HepG2 (cell line): Measurements from ENCODE around the gene STIM1. TPM values are rescaled to one million over a fixed set of nuclear protein-coding genes. Genes with fewer than 3 reads are reported as not detected.

ENCODE experiments used
- ATAC-seq: fragments of 200-7000 bp; cut with Tn5 transposase; 3 replicates; pipeline ENCODE4 v1.9.1; 2020; ENCODE audit warnings: mild to moderate bottlenecking, moderate library complexity
- BruUV-seq: library from RNA; stranded (reverse); fragments of 400-500 nt; replicated peaks from 2 replicates; lab custom pipeline; 2021; lab: Mats Ljungman, UMichigan
- CTCF ChIA-PET: fragments of 300-600 bp; formaldehyde crosslinking; extraction: SDS; loops from one replicate; lab custom pipeline; 2021; ENCODE audit warnings: low total read pairs, inconsistent platforms, low intra/inter-chr PET ratio; lab: Yijun Ruan, JAX
- POLR2A ChIA-PET: fragments of 350-600 bp; sonication (Branson Sonifier 250); formaldehyde crosslinking; loops from one replicate; lab custom pipeline; 2020; ENCODE audit warnings: antibody characterized with exemption, inconsistent platforms; lab: Yijun Ruan, JAX
- DNase-seq: peaks from one replicate; pipeline ENCODE4 v3.0.0-alpha.2; 2015; ENCODE audit warnings: low spot score
- FAIRE-seq: peaks from 3 replicates; lab custom pipeline; 2011; peaks lifted over from hg19 to GRCh38; lab: Jason Lieb, UNC
- H2AFZ ChIP-seq: one replicate; pipeline ENCODE4 v1.6.1; 2011; ENCODE audit warnings: low read length, inconsistent platforms
- H3K27ac ChIP-seq: fragments of 300-600 bp; 3 replicates; pipeline ENCODE4 v1.8.0; 2011; ENCODE audit warnings: mixed run types, mild to moderate bottlenecking, mixed read lengths, low read length, inconsistent platforms; ENCODE audit not compliant: insufficient read depth; ENCODE audit errors: extremely low read length
- H3K27me3 ChIP-seq, 2 experiments: fragments of 200-600 bp in 1 of 2; 2 replicates in 1 of 2; 3 replicates in 1 of 2; pipeline versions ENCODE4 v1.6.0 to v1.8.0; 2011; ENCODE audit warnings: low read length in 2 of 2, mild to moderate bottlenecking in 2 of 2, moderate library complexity in 2 of 2, inconsistent platforms in 1 of 2; ENCODE audit not compliant: insufficient read depth in 2 of 2, control insufficient read depth in 1 of 2
- H3K36me3 ChIP-seq, 2 experiments: fragments of 200-600 bp in 1 of 2; replicated peaks in 1 of 2; 2 replicates in 1 of 2; 3 replicates in 1 of 2; pipeline versions ENCODE4 v1.5.1 to v1.8.0; 2011; ENCODE audit warnings: low read length in 2 of 2, inconsistent platforms in 1 of 2; ENCODE audit not compliant: insufficient read depth in 2 of 2, control insufficient read depth in 1 of 2
- H3K4me1 ChIP-seq: 2 replicates; pipeline ENCODE4 v1.5.1; 2012; ENCODE audit warnings: low read length, inconsistent platforms; ENCODE audit not compliant: insufficient read depth
- H3K4me2 ChIP-seq: 2 replicates; pipeline ENCODE4 v1.6.0; 2011; ENCODE audit warnings: low read depth, low read length, inconsistent platforms
- H3K4me3 ChIP-seq, 3 experiments: fragments of 200-600 bp in 1 of 3; sonication (generic), shearing (Covaris generic) in 1 of 3; replicated peaks in 1 of 3; 2 replicates each; pipeline ENCODE4 v1.5.1; 2011 to 2016; ENCODE audit warnings: low read length in 3 of 3, inconsistent platforms in 2 of 3, low read depth in 2 of 3, mild to moderate bottlenecking in 2 of 3, control low read depth in 1 of 3, mixed read lengths in 1 of 3; ENCODE audit not compliant: insufficient read depth in 1 of 3
- H3K79me2 ChIP-seq: one replicate; pipeline ENCODE4 v1.6.1; 2011; ENCODE audit warnings: low read length, inconsistent platforms; ENCODE audit not compliant: insufficient read depth
- H3K9ac ChIP-seq: 2 replicates; pipeline ENCODE4 v1.6.0; 2011; ENCODE audit warnings: mild to moderate bottlenecking, low read depth, low read length, inconsistent platforms; ENCODE audit not compliant: insufficient read depth
- H3K9me3 ChIP-seq: 2 replicates; pipeline ENCODE4 v1.5.1; 2012; ENCODE audit warnings: mild to moderate bottlenecking, low read length
- H4K20me1 ChIP-seq: 2 replicates; pipeline ENCODE4 v1.6.0; 2011; ENCODE audit warnings: inconsistent platforms, mild to moderate bottlenecking, low read length, moderate library complexity; ENCODE audit not compliant: insufficient read depth
- CC2D1A ChIP-seq: sonication (generic); formaldehyde crosslinking; IDR thresholded peaks from 2 replicates; pipeline ENCODE4 v1.8.1; 2023; ENCODE audit warnings: mild to moderate bottlenecking, missing genetic modification reagents
- RNF2 ChIP-seq: fragments of 450-650 bp; conservative IDR thresholded peaks from 2 replicates; pipeline ENCODE4 v1.6.1; 2016; ENCODE audit warnings: low read depth
- SIN3A ChIP-seq: IDR thresholded peaks from 2 replicates; pipeline ENCODE4 v1.6.1; 2011; ENCODE audit warnings: low read depth, mild to moderate bottlenecking, control low read depth, low read length, borderline replicate concordance
- YEATS2 ChIP-seq: sonication (generic); formaldehyde crosslinking; IDR thresholded peaks from 2 replicates; pipeline ENCODE4 v1.4.0; 2020; ENCODE audit warnings: missing genetic modification reagents, borderline replicate concordance
- ZNF10 ChIP-seq: sonication (generic); formaldehyde crosslinking; IDR thresholded peaks from 2 replicates; pipeline ENCODE4 v1.4.0; 2020; ENCODE audit warnings: mild to moderate bottlenecking, low read depth, missing genetic modification reagents, borderline replicate concordance
- WGBS: methylation state at CpG from one replicate; pipeline ENCODE4 v1.1.6; 2017; ENCODE audit warnings: low lambda C conversion rate; 5-methylcytosine and 5-hydroxymethylcytosine counted together
- in situ Hi-C: cut with HindIII; loops from 2 replicates; pipeline ENCODE4 v1.10.0; 2017; ENCODE audit warnings: low pct_unique_long_range_greater_than_20kb; ENCODE audit not compliant: extremely low pct_ligation_motif_present
- intact Hi-C: fragments of 100-400 bp; cut with micrococcal nuclease; formaldehyde crosslinking; loops from one replicate; pipeline ENCODE4 v1.10.0; 2022; ENCODE audit not compliant: unreplicated experiment
- polyA plus RNA-seq, 8 experiments: library from polyadenylated mRNA; depleted of rRNA in 3 of 8; stranded (reverse) in 7 of 8; unstranded in 1 of 8; fragments of >200 nt; fragmentation: Illumina TruSeq in 4 of 8; extraction: Trizol in 4 of 8; gene quantifications; 2 replicates each; pipeline versions ENCODE4 v1.2.1 to v1.2.3, GENCODE V29; 2011 to 2016; ENCODE audit warnings: low read depth in 4 of 8, missing spikeins in 1 of 8, mixed read lengths in 1 of 8; ENCODE audit not compliant: insufficient read depth in 1 of 8
- total RNA-seq, 5 experiments: library from RNA; depleted of rRNA; stranded (reverse); fragments of >200 nt; fragmentation: Illumina TruSeq; extraction: Trizol; gene quantifications; 2 replicates each; pipeline ENCODE4 v1.2.3, GENCODE V29; 2016; ENCODE audit warnings: low read depth in 1 of 5
- TF ChIP-seq, protein P1 (sequence below): sonication (generic); formaldehyde crosslinking; IDR thresholded peaks from 2 replicates; pipeline ENCODE4 v1.5.1; 2020; ENCODE audit warnings: mild to moderate bottlenecking, missing genetic modification reagents, moderate library complexity
- TF ChIP-seq, protein P2 (sequence below): sonication (generic); formaldehyde crosslinking; IDR thresholded peaks from 2 replicates; pipeline ENCODE4 v1.5.1; 2020; ENCODE audit warnings: mild to moderate bottlenecking, missing genetic modification reagents

STIM1 gene
- total and polyA plus RNA-seq, 2 of the 13 experiments (the other 11 are each of a cell fraction or from before 2014, with no cell fraction given), result 19.2 to 28.5 TPM

DNA sequence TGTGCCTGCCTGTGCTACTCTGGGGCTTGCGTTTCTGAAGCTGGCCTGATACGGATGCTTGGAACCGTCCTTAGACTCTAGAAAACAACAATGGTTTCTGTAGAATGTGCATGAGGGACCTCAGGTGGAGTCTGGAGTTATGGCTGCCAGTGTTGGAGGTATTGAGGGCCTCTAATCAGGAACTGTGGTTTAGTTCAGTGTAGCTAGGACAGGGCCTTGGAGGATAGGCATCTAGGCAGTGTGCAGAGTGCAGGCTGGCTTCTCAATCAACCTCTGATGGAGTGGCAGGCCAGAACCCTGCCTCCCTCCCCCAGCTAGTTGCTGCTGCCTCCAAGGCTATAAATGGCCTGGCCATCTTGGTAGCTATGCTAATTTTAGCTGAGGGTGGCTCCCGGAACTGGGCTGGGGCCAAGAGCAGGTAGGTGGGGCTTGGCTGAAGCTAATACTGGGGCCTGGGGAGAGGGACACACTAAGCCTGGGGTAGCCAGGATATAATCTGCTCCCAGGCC, 4.0 kb downstream of the STIM1 start (continued):
- TF ChIP-seq, protein P1, sequence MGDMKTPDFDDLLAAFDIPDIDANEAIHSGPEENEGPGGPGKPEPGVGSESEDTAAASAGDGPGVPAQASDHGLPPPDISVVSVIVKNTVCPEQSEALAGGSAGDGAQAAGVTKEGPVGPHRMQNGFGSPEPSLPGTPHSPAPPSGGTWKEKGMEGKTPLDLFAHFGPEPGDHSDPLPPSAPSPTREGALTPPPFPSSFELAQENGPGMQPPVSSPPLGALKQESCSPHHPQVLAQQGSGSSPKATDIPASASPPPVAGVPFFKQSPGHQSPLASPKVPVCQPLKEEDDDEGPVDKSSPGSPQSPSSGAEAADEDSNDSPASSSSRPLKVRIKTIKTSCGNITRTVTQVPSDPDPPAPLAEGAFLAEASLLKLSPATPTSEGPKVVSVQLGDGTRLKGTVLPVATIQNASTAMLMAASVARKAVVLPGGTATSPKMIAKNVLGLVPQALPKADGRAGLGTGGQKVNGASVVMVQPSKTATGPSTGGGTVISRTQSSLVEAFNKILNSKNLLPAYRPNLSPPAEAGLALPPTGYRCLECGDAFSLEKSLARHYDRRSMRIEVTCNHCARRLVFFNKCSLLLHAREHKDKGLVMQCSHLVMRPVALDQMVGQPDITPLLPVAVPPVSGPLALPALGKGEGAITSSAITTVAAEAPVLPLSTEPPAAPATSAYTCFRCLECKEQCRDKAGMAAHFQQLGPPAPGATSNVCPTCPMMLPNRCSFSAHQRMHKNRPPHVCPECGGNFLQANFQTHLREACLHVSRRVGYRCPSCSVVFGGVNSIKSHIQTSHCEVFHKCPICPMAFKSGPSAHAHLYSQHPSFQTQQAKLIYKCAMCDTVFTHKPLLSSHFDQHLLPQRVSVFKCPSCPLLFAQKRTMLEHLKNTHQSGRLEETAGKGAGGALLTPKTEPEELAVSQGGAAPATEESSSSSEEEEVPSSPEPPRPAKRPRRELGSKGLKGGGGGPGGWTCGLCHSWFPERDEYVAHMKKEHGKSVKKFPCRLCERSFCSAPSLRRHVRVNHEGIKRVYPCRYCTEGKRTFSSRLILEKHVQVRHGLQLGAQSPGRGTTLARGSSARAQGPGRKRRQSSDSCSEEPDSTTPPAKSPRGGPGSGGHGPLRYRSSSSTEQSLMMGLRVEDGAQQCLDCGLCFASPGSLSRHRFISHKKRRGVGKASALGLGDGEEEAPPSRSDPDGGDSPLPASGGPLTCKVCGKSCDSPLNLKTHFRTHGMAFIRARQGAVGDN (CRISPR knock-in tag), result peak; percentile 31; the same call in 1 of the 2 replicates
- no peak for TF ChIP-seq YEATS2 (CRISPR knock-in tag)

DNA sequence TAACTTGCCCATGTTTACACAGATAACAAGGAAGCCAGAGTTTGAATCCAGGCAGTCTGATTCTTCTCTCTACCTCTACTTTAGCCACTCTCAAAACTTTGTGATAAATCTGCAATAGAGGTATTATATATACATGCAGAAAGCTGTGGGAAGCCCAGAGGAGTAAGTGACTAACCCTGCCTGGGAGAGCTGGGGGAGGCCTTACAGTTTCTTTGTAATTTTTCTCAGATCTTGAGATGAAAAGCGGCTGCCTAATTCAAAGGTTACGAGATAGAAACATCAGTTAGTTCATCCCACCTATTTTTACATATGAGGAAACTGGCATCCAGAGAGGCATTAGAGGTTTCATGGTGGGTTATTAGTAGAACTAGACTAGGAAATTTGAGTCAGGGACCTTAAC, 4.9 kb downstream of the STIM1 start:
- Histone ChIP-seq H3K27me3 (no peaks in the 10 kb centered on the region; a peak in 1 of 5 replicates), H3K9me3 (no peaks in the 10 kb centered on the region), H3K4me3 (no peak overlapping the region; a peak in 1 of 6 replicates), H3K9ac (no peak overlapping the region), H2AFZ (no peak overlapping the region), H3K27ac (no peak overlapping the region), H3K4me1 (peaks cover 69% of the 10 kb centered on the region), H3K4me2 (no peak overlapping the region), H3K36me3 (no peaks in the 10 kb centered on the region), H4K20me1 (no peaks in the 10 kb centered on the region), H3K79me2 (peaks cover 91% of the 10 kb centered on the region)
- ChIA-PET CTCF (no interaction called here), POLR2A (no interaction called here)
- 97% methylated on average over 2 of the region's 2 CpGs for WGBS
- in situ Hi-C loops (no loop called here), intact Hi-C loops (no loop called here)
- no peak for ATAC-seq
- DNase-seq, result no peak
- BruUV-seq, result no TSS peak
- no peak for FAIRE-seq
- TF ChIP-seq, protein P2, sequence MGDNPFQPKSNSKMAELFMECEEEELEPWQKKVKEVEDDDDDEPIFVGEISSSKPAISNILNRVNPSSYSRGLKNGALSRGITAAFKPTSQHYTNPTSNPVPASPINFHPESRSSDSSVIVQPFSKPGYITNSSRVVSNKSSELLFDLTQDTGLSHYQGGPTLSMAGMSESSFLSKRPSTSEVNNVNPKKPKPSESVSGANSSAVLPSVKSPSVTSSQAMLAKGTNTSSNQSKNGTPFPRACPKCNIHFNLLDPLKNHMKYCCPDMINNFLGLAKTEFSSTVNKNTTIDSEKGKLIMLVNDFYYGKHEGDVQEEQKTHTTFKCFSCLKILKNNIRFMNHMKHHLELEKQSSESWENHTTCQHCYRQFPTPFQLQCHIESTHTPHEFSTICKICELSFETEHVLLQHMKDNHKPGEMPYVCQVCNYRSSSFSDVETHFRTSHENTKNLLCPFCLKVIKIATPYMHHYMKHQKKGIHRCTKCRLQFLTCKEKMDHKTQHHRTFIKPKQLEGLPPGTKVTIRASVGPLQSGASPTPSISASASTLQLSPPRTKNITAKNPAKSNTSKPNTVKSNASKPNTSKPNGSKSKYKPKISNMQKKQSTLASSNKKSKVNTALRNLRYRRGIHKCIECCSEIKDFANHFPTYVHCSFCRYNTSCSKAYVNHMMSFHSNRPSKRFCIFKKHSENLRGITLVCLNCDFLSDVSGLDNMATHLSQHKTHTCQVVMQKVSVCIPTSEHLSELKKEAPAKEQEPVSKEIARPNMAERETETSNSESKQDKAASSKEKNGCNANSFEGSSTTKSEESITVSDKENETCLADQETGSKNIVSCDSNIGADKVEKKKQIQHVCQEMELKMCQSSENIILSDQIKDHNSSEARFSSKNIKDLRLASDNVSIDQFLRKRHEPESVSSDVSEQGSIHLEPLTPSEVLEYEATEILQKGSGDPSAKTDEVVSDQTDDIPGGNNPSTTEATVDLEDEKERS (CRISPR knock-in tag), result no peak
- TF ChIP-seq SIN3A (no peak), RNF2 (no peak), ZNF10 (CRISPR knock-in tag) (no peak), CC2D1A (CRISPR knock-in tag) (no peak)
